ENCODE results near the gene GNAQ. TPM values are rescaled to one million over a fixed set of nuclear protein-coding genes. Genes with fewer than 3 reads are reported as not detected.

GNAQ gene
- total RNA-seq, 1 experiment from 2014 or later, result 38.2 TPM

DNA sequence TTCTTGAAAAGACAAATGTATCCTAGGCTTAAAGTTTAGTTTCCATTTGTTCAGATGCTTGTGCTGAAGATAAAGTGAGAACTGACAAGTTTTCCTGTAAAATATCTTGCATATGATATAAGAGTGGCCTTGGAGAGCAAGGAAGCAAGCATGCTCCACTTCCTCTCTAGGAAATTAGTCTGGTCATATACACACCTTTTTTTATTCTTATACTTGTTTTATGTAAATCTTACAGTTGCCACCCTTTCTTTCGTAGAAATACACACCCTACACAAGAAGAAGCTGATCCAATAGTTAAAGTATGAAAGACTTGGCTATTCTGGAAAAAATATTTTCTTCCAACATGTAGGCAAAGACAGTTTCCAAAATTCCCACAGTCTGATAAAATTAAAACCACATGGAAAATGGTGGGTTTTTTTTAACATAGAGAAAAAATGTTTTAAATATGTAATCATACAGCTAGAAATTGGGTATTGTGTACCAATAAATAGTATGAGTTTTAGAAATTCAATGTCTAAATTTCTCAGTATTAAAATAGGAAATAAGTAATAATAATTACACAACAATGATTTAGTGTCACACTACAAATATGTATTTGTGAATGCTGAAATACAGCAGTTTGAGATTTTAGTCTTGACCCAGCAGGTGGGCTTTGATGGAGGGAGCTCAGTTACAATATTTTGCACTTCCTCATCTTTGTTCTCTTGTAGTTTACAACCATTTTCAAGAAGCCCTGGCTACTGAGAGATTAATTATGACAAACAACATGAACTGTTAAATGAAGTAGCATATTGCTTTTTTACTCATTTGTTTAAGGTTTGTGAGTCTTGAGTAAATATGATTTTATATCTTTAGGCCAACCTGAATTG is 197.8 kb downstream of the GNAQ start:
- intact Hi-C loops (cut with micrococcal nuclease), result no loop called here
- Mint-ChIP-seq H3K27ac (ENCODE audit: low read depth, unreplicated experiment) (no peak overlapping the region), H3K4me1 (ENCODE audit: insufficient read depth, unreplicated experiment) (peaks cover under 1% of the 10 kb centered on the region), H3K9me3 (ENCODE audit: unreplicated experiment) (no peaks in the 10 kb centered on the region), H3K4me3 (ENCODE audit: unreplicated experiment) (no peak overlapping the region), H3K27me3 (ENCODE audit: insufficient read depth, unreplicated experiment) (no peaks in the 10 kb centered on the region), H3K36me3 (ENCODE audit: insufficient read depth, unreplicated experiment) (peaks cover 10% of the 10 kb centered on the region)
- CTCF ChIA-PET, result interaction anchor here (0.6 to 3.1 kb wide), 7 partner anchors 8 to 202 kb away, joined by 3 to 12 read pairs (median 4); no protein-coding TSS in a partner anchor
- no peak for DNase-seq (ENCODE audit: unreplicated experiment)
- TF ChIP-seq, protein P1, sequence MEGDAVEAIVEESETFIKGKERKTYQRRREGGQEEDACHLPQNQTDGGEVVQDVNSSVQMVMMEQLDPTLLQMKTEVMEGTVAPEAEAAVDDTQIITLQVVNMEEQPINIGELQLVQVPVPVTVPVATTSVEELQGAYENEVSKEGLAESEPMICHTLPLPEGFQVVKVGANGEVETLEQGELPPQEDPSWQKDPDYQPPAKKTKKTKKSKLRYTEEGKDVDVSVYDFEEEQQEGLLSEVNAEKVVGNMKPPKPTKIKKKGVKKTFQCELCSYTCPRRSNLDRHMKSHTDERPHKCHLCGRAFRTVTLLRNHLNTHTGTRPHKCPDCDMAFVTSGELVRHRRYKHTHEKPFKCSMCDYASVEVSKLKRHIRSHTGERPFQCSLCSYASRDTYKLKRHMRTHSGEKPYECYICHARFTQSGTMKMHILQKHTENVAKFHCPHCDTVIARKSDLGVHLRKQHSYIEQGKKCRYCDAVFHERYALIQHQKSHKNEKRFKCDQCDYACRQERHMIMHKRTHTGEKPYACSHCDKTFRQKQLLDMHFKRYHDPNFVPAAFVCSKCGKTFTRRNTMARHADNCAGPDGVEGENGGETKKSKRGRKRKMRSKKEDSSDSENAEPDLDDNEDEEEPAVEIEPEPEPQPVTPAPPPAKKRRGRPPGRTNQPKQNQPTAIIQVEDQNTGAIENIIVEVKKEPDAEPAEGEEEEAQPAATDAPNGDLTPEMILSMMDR (IDR thresholded peaks at IDR 0.05; ENCODE audit: unreplicated experiment), result no peak
- POLR2A ChIA-PET, result no interaction called here
- BruUV-seq (replicated peaks), result no TSS peak

DNA sequence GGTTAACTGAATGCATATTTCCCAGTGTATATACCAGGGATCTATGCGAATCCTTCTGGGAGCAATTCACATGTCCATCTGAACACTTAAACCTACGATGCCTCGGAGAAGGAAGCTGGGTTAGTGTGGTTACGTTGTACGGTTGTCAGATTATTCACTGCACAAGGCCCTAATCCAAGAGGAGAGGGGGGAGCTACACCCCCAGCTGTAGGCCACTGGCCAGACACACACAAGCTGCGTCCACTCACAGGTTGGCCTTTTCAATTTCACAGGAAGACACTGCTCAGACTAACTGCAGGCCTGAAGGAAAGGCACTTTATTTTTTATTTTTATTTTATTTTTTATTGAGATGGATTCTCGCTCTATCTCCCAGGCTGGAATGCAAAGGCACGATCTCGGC is 199.0 kb downstream of the GNAQ start:
- CTCF ChIA-PET, result interaction anchor here (0.8 to 3.1 kb wide), 4 partner anchors 9 to 202 kb away, joined by 3 to 12 read pairs (median 4); no protein-coding TSS in a partner anchor
- Mint-ChIP-seq H3K27ac (ENCODE audit: low read depth, unreplicated experiment) (no peak overlapping the region), H3K9me3 (ENCODE audit: unreplicated experiment) (no peaks in the 10 kb centered on the region), H3K4me1 (ENCODE audit: insufficient read depth, unreplicated experiment) (no peaks in the 10 kb centered on the region), H3K27me3 (ENCODE audit: insufficient read depth, unreplicated experiment) (no peaks in the 10 kb centered on the region), H3K4me3 (ENCODE audit: unreplicated experiment) (no peak overlapping the region), H3K36me3 (ENCODE audit: insufficient read depth, unreplicated experiment) (peaks cover 5% of the 10 kb centered on the region)
- intact Hi-C loops (cut with micrococcal nuclease), result no loop called here
- POLR2A ChIA-PET, result interaction anchor here (0.6 kb wide), 1 partner anchor 270 kb away, joined by 3 read pairs; no protein-coding TSS in a partner anchor
- BruUV-seq (replicated peaks), result no TSS peak
- DNase-seq (ENCODE audit: unreplicated experiment), result no peak
- TF ChIP-seq, protein P1 (IDR thresholded peaks at IDR 0.05; ENCODE audit: unreplicated experiment), result no peak

DNA sequence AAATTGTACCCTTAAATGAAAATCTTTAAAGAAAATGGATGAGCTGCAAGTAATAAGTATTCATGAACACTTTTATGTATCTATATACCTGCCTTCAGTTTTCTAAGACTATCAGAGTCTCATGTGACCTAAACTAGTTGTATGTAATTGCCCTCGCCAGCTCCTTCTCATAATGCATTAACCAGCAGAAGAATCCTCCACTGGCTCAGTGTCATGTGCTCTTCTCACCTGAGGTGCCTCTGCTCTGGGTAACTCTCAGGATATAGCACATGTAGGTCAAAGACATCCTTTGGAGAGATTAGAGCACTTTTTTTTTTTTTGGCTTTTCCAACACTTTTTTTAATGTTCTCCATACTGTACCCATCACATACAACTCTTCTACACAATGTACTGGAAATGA is 199.8 kb downstream of the GNAQ start:
- H3K36me3 Mint-ChIP-seq (ENCODE audit: insufficient read depth, unreplicated experiment), result peaks cover 5% of the 10 kb centered on the region
- H3K27ac Mint-ChIP-seq (ENCODE audit: low read depth, unreplicated experiment), result no peak overlapping the region
- no peak for DNase-seq (ENCODE audit: unreplicated experiment)
- intact Hi-C loops (cut with micrococcal nuclease), result no loop called here
- CTCF ChIA-PET, result interaction anchor here (0.9 to 3.1 kb wide), 3 partner anchors 10 to 203 kb away, joined by 4 to 12 read pairs (median 9); no protein-coding TSS in a partner anchor
- no peak overlapping the region for H3K4me3 Mint-ChIP-seq (ENCODE audit: unreplicated experiment)
- POLR2A ChIA-PET, result interaction anchor here (0.6 kb wide), 2 partner anchors 130 to 271 kb away, joined by 3 read pairs; no protein-coding TSS in a partner anchor
- no peaks in the 10 kb centered on the region for H3K9me3 Mint-ChIP-seq (ENCODE audit: unreplicated experiment)
- no peaks in the 10 kb centered on the region for H3K27me3 Mint-ChIP-seq (ENCODE audit: insufficient read depth, unreplicated experiment)
- BruUV-seq (replicated peaks), result no TSS peak
- TF ChIP-seq, protein P1 (IDR thresholded peaks at IDR 0.05; ENCODE audit: unreplicated experiment), result no peak
- no peaks in the 10 kb centered on the region for H3K4me1 Mint-ChIP-seq (ENCODE audit: insufficient read depth, unreplicated experiment)

DNA sequence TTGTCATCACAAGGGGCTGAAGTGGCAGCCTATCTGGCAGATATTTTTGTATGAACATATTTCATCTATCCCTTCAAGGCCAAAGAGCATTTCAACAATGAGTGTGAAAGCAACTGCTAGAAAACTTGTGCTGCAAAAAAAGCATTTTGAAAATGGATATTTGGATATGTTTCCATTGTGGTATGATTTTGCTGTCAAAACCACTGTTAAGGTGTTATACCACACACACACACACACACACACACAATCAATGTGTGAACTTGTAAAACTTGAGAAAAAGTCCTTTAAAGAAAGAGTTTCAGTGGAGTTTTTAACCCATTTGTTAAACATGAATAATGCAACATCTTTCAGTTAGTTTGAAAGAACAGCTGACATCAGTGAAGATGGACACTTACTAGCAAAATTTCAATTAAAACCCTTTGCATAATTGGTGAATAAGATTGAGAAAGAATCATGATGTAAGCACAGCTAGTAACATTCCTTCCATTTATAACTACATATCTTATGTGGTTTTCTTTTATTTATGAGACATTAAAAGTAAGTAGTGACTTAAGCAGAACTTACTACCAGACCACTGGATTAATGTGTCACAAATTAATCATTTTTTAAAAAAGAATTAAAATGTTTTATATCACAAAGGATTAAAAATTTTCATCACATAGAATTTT is 200.9 kb downstream of the GNAQ start:
- ChIA-PET CTCF (interaction anchor here (3.1 kb wide), 1 partner anchor 11 kb away, joined by 12 read pairs; no protein-coding TSS in a partner anchor), POLR2A (no interaction called here)
- no peak for DNase-seq (ENCODE audit: unreplicated experiment)
- H3K4me1 Mint-ChIP-seq (ENCODE audit: insufficient read depth, unreplicated experiment), result no peaks in the 10 kb centered on the region
- no peaks in the 10 kb centered on the region for H3K27me3 Mint-ChIP-seq (ENCODE audit: insufficient read depth, unreplicated experiment)
- H3K9me3 Mint-ChIP-seq (ENCODE audit: unreplicated experiment), result no peaks in the 10 kb centered on the region
- intact Hi-C loops (cut with micrococcal nuclease), result no loop called here
- no peak overlapping the region for H3K4me3 Mint-ChIP-seq (ENCODE audit: unreplicated experiment)
- BruUV-seq (replicated peaks), result no TSS peak
- no peak overlapping the region for H3K27ac Mint-ChIP-seq (ENCODE audit: low read depth, unreplicated experiment)
- TF ChIP-seq, protein P1 (IDR thresholded peaks at IDR 0.05; ENCODE audit: unreplicated experiment), result no peak
- peaks cover 5% of the 10 kb centered on the region for H3K36me3 Mint-ChIP-seq (ENCODE audit: insufficient read depth, unreplicated experiment)

All from MCF 10A (cell line).